ENCODE results near the gene ACAD9.
"Not testable (repeated sequence)": the region's sequence is repeated elsewhere in the genome, so short reads cannot be mapped to it uniquely, and the experiment has no call there.

The ACAD9 gene

DNA sequence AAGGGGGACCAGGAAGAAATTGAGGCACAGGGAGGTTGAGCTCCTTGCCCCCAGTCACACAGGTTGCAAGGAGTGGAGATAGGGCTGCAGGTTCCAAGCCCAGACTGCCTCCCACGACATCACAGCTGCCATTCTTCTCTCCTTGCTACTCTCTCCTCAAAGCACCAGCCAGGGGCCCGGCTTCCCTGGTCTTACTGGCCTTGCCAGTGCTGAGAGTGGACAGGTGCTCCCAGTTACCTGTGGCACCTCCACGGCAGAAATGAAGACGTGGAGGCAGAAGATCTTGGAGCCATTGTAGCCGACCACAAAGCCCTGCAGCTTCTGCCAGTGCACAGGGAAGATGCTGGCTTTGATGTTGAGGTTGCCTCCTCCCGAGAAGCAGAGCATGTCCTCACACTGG, 17.9 kb upstream of the ACAD9 start:
- no peak for DNase-seq (ENCODE audit: low spot score)

DNA sequence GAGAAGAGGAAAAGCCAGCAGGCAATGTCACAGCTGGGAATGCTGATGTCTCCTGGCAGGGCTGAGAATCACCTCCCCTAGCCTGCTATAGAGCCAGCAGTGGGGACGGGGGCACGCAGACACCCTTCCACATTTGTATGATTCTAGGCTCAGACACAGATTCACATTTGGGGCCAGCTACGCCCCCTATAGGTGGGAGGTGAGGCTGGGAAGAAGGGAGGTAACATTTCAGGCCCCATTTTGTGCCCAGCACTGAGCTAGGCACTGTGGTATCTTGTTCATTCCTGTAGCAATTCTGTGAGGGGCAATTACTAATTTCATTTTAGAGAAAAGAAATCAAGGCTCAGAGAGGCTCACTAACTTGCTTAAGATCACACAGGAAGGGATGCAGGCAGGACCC, 15.9 kb upstream of the ACAD9 start:
- DNase-seq (ENCODE audit: low spot score), result no peak

DNA sequence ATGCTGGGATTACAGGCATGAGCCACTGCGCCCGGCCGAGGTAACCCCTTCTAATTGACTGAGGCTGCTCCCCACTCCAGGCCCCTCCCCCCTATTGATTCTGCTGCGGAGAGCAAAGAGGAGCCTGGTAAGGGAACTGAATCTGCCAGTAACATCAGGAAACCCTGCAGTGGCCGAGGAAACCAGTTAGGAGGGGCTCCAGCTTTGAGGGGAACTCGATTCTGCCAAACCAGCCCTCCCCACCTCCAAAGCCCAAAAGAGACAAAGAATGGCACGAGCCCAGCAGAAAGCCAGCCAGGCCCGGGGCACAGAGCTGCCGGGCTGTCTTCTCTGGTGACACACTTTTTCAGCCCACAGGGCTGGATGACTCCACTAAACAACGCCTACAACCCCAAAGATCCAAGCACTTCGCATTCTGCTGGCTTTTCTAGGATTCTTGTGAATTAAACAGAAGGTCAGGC, 15.0 kb upstream of the ACAD9 start:
- no peak for DNase-seq (ENCODE audit: low spot score)

DNA sequence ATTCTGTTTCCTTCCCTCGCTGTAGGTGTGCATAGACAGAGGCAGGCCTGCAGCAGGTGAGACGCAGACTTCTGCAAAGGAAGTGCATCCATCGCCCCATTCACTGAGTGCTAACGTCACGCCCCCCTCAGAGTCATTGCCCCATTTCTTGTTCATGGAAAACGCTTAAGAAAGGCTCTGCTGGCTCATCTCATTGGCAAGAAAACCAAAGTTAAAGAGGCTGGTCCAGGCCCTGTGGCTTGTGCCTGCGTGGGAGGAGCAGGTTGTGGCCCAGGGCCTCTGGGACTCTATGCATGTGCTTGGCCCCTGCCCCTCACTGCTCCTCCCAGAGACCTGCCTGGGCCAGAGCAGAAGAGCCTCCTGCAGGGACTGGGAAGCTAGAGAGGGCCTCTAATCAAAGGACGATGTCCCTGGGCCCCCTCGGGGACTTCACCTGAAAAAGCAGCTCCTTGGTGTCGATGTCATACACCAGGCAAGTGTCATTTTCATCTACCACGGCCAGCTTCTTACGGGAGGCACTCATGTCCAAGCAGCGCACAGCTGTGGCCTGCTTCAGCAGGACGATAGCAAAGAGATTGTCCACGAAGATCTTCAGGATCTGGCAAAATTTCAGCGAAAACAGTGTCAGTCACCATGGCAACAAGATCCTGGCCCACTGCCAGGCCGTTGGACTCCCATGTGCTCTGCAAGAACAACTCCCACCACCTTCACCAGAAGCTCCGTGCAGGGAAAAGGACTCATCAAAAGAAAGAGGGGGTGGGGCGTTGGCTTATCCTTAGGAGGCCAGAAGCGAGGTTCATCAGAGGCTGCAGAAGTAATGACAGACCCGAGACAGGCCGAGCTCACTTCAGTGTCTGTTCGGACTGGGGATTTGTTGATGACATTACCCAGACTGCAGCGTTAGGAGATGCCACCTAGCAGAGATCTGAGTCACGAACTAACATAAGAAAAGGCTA, 14.3 kb upstream of the ACAD9 start:
- DNase-seq (ENCODE audit: low spot score), result not testable (repeated sequence)

DNA sequence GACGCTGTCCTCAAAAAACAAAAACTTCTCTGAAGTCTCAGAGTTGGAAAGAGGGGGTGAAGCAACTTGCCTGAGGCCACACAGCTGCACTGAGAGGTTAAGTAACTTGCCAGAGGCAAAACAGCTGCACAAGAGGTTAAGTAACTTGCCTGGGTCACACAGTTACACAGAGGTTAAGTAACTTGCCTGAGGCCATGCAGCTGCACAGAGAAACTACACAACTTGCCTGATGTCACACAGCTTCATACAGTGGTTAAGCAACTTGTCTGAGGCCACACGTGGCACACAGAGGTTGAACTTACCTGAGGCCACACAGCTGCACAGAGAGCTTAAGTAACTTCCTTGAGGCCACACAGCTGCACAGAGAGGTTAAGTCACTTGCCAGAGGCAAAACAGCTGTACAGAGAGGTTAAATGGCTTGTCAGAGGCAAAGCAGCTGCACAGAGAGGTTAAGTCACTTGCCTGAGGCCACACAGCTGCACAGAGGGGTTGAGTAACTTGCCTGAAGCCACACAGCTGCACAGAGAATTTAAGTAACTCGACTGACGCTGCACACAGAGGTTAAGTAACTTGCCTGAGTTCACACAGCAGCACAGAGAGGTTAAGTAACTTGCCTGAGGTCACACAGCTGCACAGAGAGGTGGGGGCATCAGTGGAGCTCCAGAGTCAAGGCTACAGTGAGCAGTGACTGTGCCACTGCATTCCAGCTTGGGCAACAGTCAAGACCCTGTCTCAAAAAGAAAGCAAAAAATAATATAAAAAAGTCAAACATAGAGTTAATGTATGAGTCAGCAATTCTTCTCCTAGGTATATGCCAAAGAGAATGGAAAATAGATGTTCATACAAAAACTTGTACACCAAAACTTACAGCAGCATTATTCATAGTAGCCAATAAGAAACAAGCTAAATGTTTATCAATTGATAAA, 12.0 kb upstream of the ACAD9 start:
- no peak for DNase-seq (ENCODE audit: low spot score)

DNA sequence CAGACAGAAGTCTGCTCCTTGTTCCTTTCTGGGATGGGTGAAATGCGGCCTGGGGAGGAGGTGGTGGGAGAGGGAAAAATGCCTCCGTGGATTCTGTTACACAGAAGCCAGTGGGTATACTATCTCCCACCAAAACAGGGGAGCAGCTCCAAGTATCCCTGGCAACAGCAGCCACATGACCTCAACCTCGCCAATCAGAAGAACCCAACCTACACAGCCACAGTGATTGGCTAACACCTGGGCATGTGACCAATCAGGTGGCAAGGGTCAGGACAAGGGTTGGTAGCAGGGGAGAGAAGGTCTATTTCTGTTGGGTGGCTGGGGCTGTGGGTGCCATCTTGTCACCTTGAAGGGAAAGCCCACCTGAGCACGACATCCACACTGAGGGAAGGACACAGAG, 9.1 kb upstream of the ACAD9 start:
- DNase-seq (ENCODE audit: low spot score), result no peak

DNA sequence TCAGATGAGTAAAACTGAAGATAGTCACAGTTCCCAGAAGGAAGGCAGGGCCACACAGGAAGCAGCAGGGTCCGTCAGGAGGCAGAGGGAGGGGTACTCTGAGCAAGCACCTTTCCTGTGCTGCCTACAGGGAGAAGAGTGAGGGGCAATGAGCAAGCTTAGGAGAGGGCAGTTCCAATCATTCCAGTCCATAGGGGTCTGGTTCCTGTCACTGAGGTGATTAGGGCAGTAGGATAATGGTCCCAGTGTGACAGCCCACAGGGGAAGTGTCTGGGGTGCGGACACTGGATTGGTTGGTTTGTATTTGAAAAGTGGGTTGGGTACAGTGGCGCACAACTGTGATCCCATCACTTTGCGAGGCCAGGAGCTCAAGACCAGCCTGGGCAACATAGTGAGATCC, 7.1 kb upstream of the ACAD9 start:
- no peak for DNase-seq (ENCODE audit: low spot score)

DNA sequence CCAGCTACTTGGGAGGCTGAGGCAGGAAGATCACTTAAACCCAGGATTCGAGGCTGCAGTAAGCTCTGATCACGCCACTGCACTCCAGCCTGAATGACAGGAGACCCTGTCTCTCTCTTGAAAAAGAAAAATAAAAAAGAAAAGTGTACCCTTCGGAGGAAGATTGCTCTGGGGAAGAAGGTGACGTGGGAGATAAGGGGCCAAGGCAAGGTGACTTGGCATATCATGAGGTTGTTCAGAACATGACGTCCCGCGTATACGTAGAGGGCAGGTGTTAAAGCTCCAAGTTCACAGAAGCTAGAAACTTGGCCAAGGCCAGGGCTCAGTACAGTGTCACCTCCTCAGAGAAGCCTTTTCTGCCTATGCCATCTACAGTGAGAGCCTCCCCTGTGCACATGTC, 6.7 kb upstream of the ACAD9 start:
- DNase-seq (ENCODE audit: low spot score), result no peak

DNA sequence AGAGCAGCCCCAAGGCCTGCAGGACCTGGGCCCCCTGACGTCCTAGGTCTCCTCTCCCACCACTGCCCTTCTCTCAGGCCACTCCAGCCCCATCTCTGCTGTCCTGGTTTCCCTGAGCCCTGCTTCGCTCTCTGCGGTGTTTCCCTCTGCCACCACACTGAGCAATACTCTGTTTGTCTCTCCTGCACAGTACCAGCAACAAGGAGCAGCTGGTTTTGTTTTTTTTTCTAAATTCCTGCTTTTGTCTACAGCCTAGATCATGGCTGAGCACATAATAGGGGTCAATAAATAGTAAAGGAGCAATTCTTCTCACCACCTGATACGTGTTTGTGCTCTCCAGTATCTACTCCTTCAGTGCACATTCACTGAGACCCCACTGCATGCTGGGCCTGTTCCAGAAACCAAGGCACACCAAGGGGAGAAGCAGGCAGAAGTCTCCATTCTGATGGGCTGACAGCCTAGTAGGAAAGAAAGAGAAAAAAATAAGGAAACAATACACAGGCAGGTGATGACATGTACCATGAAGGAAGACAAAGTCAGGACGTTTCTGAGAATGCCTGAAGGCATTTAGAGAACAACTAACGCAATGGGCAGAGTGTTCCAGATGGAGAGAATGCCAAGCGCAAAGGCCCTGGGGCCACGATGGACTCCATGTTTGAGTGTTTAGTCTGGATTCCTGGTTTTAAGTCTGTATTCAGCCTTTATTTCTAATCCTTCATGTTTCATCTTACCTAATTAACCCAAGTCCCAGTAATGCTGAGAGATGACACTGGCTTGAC, 6.0 kb upstream of the ACAD9 start:
- DNase-seq (ENCODE audit: low spot score), result no peak

DNA sequence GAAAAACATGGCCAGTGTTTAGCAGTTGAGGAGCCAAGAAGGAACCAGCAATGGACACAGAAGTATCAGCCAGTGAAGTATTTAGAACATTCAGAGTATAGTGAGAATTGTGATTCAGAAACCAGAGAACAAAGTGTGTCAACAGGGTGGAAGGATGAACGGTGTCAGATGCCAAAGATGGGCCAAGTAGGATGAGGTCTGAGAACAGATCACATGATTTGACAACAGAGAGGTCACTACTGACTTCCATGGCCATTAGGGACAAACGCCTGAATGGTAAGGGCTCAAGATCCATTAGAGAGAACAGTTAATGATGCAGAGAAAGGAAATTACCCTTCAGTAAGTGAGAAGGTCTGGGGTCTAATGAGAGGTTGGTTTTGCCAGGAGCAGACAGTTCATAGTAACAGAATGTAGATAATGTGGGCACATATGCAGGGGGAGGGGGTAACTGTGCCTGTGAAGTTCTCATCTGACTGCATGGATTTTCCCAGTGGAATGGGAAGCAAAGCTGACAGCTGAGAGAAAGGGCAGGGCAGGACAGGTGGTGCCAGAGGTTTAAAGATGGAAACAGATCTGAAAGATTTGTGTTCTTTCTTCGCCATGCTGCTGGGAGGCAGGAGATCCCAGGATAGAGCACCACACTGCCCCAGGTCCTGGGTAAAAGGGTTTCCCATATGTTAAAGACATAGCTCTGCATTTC, 4.8 kb upstream of the ACAD9 start:
- no peak for DNase-seq (ENCODE audit: low spot score)

DNA sequence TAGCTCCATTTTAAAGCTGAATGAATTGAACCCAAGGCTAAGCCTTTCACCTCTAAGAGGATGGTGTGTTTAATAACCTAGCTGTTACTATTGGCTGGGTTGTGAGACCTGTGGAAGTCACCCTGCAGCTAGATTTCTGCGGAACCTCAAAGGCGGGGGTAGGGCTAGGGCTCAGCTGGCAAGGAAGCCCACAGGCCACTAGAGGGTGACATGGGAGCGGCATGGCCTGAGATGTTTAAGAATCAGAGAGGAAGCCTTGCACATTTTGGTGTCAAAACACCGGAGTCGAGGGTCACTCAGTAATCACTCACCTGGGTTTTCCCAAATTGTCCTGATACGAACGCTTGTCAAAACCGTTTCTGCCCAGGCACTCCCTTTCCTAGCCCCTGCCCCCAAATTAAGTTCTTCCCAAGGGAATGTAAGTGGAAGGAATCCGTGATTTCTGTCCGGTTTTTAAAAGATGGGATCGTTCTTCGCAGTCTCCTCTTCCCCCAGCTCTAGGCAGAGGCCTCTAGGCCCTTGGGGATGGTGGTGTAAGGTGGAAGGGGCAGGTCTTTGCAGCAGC, 3.8 kb upstream of the ACAD9 start:
- peak; percentile 75 for DNase-seq (ENCODE audit: low spot score)

DNA sequence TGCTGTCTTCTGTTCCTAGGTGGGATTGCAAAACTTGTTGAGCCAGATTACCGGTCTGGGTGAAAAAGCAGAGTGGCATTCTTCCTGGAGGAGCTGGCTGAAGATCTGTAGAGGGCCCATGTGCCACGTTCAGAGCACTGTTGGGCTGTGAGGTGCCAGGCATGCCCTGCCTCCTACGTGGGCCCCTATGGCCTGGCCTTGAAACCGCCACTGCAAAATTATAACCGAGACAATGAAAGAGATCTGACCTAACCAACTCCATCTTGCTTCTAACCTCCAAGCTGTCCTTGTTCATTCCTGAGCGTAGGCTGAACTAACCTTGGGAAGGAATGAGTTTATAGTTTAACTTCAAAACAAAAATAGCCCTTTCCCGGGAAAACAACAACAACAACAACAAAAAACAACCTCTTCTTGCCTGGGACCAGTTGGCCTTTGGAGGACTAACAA, 1.4 kb upstream of the ACAD9 start:
- no peak for DNase-seq (ENCODE audit: low spot score)

DNA sequence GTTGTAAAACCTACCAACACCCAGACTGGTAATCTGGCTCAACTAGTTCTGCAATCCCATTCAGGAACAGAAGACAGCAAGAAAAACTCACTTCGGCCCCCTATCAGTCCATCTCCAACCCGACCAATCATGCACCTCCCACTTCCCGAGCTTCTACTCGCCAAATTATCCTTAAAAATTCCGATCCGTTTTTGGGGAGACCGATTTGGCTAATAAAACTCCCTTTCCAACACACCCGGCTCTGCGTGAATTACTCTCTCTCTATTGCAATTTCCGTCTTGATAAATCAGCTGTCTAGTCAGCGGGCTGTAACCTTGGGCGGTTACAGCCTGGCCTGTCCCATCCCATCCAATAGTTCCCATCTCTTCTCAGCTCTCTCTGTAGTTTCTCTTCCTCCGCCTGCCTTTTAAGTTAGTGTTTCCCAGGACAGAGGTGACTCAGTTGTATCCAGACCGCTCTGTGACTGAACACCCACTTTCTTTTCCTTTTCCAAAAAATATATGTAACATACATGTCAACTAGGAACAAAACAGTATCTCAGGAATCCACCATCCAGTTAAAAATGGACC, 780 bp upstream of the ACAD9 start:
- DNase-seq (ENCODE audit: low spot score), result no peak

DNA sequence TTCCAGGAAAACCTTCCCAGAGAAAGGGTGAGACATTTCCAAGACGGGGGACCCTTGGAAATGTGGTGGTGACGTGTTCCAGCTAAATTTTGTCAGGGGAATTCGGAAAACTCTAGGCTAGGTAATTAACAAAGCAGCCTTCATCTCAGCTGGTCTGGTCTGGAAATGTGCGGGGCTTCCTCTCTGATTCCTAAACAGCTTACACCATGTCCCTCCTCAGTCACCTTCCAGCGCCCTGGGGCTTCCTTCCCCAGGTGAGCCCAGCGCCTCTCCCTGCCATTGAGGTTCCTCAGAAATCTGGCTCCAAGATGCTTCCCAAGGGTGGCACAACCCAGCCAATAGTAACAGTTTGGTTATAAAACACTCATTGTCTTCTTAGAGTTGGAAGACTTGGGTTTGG, 571 bp downstream of the ACAD9 start:
- peak; percentile 44 for DNase-seq (ENCODE audit: low spot score)

DNA sequence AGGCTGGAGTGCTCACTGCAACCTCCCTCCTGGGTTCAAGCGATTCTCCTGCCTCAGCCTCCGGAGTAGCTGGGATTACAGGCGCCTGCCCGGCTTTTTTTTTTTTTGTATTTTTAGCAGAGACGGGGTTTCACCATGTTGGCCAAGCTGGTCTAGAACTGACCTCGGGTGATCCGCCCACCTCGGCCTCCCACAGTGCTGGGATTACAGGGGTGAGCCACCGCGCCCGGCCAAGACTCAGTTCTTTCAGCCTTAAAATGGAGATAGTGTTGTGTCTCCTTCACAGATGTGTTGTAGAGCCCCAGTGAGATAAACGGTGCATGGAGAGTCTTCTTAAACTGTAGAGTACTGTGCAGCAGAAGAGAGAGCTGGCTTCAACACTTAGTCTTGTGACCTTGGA, 1.0 kb downstream of the ACAD9 start:
- DNase-seq (ENCODE audit: low spot score), result not testable (repeated sequence)

DNA sequence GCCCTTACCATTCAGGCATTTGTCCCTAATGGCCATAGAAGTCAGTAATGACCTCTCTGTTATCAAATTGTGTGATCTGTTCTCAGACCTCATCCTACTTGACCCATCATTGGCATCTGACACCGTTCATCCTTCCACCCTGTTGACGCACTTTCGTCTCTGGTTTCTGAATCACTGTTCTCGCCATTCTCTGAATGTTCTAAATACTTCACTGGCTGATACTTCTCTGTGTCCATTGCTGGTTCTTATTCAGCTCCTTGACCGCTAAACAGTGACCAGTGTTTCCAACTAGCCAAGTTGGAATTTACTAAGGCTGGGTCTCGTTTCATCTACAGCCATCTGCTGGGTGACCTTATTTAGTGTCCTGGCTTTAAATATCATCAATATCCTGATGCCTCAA, 2.2 kb downstream of the ACAD9 start:
- DNase-seq (ENCODE audit: low spot score), result no peak

DNA sequence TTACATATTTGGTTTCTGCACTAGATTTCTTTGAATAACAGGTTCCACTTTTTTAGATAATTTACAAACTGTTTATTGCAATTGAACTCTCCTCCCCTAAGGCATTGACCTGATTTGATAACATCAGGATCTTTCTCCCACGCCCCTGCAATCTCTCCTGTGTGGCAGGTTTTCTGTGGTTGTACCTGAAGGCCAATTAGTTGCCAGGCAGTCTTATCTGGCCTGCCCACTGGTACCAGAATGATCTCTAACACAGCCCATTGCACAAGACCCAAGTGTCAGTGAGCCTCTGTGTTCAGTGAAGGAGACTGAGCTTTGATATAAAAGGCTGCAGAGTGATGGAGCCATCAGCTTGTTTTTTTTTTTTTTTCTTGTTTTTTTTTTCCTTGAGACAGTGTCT, 3.3 kb downstream of the ACAD9 start:
- DNase-seq (ENCODE audit: low spot score), result no peak

DNA sequence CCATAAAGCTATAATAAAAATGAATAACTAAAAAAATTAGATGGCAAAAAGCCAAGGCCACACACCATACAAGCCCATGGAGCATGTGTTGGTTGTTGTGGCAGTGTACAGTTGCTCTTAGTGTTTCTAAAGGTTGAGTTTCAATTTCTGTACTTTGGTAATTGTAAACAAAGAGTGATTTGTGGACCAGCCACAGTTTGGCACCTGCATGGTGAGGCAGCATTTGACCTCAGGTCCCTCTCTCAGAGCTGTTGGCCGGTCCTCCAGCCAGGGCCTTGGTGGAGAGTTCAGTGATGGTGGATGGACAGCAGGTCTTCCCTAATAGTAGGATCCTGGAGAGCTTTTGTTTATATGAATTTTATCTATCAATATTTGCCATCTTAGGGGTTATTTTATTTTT, 5.6 kb downstream of the ACAD9 start:
- no peak for DNase-seq (ENCODE audit: low spot score)

DNA sequence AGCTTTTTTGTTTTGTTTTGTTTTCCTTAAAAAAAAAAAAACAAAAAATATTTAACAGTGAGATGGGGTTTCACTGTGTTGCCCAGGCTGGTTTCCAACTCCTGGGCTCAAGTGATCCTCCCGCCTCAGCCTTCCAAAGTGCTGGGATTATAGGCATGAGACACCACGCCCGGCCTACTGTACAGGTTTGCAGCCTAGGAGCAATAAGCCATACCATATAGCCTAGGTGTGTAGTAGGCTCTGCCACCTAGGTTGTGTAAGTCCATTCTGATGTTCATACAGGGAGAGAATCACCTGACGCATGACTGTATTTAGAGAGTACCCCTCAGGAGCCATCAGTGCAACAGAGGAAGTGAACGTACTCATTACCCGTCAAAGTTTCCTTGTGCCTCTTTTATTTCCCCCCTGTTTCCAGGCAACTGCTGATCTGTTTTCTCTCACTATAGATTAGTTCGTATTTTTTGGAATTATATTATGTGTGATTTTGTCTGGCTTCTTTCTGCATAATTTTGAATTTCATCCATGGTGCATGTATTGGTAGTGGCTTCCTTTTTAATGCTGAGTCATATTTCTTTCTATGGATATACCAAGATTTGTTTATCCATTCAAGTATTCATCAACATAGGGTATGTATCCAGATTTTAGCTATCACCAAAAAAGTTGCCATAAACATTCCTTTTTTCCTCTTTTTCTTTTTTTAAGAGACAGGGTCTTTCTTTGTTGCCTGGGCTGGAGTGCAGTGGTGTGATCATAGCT, 9.9 kb downstream of the ACAD9 start:
- no peak for DNase-seq (ENCODE audit: low spot score)

Data from D341Med (cell line).